AG09309 (cell line): Measurements from ENCODE around the gene GLYR1.

Source experiments
- DNase-seq: peaks from one replicate; pipeline ENCODE4 v3.0.0-alpha.2; 2010; ENCODE audit warnings: low read depth
- H3K4me3 ChIP-seq: 2 replicates; pipeline ENCODE4 v1.5.1; 2011; ENCODE audit warnings: mild to moderate bottlenecking, low read depth, low read length, moderate library complexity; ENCODE audit not compliant: control insufficient read depth
- TF ChIP-seq, protein P1 (sequence below): IDR thresholded peaks from 2 replicates; pipeline ENCODE4 v1.5.1; 2011; ENCODE audit warnings: mild to moderate bottlenecking, low read depth, low read length, inconsistent platforms; ENCODE audit not compliant: insufficient read depth, control insufficient read depth; ENCODE audit errors: missing control alignments

GLYR1 gene

DNA sequence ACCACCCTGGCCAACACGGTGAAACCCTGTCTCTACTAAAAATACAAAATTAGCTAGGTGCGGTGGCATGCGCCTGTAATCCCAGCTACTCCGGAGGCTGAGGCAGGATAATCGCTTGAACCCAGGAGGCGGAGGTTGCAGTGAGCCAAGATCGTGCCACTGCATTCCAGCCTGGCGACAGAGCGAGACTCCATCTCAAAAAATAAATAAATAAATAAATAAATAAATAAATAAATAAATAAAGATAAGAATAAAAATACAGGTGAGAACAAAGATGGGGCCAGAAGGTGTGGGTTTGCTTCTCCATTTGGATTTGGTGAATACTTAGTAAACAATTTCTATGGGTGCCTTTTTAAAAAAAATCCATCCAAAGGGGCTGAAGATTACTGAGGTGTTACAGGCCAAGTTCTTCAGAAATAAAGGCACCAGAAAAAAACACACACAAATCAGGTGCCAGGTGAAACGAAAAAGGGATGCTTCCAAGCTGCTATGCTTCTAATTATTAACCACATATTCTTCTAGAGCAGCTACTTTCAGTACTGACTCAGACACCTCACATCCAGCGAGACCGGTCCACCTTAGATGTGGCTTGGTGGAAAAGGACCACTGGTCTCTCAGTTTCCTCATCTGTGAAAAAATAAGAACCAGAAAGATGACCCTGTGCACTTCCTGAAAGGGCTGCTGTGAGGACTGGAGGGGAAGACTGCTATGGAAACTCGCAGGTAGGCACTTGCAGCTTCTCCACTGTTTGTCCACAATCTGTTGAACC is 9.2 kb downstream of the GLYR1 start:
- TF ChIP-seq, protein P1, sequence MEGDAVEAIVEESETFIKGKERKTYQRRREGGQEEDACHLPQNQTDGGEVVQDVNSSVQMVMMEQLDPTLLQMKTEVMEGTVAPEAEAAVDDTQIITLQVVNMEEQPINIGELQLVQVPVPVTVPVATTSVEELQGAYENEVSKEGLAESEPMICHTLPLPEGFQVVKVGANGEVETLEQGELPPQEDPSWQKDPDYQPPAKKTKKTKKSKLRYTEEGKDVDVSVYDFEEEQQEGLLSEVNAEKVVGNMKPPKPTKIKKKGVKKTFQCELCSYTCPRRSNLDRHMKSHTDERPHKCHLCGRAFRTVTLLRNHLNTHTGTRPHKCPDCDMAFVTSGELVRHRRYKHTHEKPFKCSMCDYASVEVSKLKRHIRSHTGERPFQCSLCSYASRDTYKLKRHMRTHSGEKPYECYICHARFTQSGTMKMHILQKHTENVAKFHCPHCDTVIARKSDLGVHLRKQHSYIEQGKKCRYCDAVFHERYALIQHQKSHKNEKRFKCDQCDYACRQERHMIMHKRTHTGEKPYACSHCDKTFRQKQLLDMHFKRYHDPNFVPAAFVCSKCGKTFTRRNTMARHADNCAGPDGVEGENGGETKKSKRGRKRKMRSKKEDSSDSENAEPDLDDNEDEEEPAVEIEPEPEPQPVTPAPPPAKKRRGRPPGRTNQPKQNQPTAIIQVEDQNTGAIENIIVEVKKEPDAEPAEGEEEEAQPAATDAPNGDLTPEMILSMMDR = no peak
- no peak for DNase-seq
- H3K4me3 ChIP-seq = no peak overlapping the region

DNA sequence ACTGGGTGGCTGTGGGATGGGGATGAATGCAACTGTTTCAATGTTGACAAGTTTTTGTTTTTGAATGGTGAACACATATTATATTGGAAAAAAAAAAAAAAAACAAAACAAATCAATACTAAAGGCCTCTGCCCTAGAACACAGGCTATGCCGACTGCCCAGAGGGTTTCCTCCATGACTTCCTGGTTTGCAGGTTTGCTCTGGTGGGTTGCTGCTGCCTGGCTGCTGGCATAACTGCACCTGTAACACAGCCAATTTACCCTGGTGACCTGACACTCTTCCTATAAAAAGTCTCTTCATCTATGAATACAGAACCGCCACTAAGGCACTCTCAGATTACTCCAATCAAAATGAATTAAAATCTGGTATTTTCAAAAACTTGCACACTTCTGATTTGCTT is 10.4 kb downstream of the GLYR1 start:
- TF ChIP-seq, protein P1 = no peak
- no peak overlapping the region for H3K4me3 ChIP-seq
- DNase-seq = no peak

DNA sequence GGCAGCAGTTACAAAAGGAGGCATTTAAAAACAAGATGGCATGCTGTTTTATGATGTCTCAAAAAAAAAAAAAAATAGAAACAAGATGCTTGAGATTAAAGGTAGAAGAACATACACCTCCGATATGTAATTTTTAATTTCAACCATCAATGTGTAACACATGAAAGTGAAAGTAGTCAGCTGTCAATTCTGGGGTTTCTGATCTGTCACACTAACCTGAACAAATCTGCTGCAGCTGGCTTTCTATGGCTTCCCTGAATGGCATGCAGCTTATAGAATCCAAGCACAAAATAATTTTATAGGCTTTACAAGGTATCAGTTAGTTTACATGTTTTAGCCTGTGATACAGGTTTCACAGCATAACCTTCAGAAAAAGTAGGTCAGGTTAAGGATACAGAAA is 13.5 kb downstream of the GLYR1 start:
- H3K4me3 ChIP-seq = no peak overlapping the region
- no peak for DNase-seq
- TF ChIP-seq, protein P1 = no peak

GRCh38 chr16:4832698-4833343 is 14.3 kb downstream of the GLYR1 start:
- H3K4me3 ChIP-seq = no peak overlapping the region
- no peak for DNase-seq
- TF ChIP-seq, protein P1 = no peak

- no peak for DNase-seq
- H3K4me3 ChIP-seq = no peak overlapping the region
- TF ChIP-seq, protein P1 = no peak
Observed at GRCh38 chr16:4831616-4832015, 15.5 kb downstream of the GLYR1 start.

DNA sequence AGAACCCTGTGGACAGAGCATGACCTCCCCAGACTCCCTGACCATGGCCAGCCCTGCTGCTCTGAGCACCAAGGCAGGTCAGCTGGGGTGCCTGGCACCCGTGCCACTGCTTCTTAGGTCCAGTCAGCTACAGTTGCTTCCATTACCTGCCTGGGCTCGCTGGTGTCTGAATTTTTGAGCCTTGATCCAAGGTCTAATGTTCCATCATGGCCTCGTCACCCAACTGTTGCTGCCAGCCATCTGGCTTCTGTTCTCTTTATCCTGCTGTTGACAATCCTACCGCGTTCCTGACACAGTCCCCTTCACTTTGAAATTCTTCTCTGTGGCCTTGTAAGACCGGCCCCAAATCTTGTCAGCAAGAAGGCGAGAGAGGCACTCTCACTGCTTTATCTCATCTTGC is 16.7 kb downstream of the GLYR1 start:
- no peak for DNase-seq
- TF ChIP-seq, protein P1 = no peak
- no peak overlapping the region for H3K4me3 ChIP-seq
